ENCODE data around the gene ZSWIM5.

ZSWIM5 gene

GRCh38 chr1:45001011-45001481 lies 205.4 kb downstream of the ZSWIM5 start:
- ChIA-PET POLR2A (no interaction called here), CTCF (interaction anchor here (1.4 kb wide), 1 partner anchor 13 kb away, joined by 5 read pairs; no protein-coding TSS in a partner anchor)
- no peak for DNase-seq (ENCODE audit: low read depth, low spot score)
- no peak overlapping the region for H3K4me3 ChIP-seq (ENCODE audit: low read depth, low read length)
- TF ChIP-seq, protein P1, sequence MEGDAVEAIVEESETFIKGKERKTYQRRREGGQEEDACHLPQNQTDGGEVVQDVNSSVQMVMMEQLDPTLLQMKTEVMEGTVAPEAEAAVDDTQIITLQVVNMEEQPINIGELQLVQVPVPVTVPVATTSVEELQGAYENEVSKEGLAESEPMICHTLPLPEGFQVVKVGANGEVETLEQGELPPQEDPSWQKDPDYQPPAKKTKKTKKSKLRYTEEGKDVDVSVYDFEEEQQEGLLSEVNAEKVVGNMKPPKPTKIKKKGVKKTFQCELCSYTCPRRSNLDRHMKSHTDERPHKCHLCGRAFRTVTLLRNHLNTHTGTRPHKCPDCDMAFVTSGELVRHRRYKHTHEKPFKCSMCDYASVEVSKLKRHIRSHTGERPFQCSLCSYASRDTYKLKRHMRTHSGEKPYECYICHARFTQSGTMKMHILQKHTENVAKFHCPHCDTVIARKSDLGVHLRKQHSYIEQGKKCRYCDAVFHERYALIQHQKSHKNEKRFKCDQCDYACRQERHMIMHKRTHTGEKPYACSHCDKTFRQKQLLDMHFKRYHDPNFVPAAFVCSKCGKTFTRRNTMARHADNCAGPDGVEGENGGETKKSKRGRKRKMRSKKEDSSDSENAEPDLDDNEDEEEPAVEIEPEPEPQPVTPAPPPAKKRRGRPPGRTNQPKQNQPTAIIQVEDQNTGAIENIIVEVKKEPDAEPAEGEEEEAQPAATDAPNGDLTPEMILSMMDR (IDR thresholded peaks at IDR 0.05; ENCODE audit: insufficient read depth, low read length, missing control alignments) = no peak

GRCh38 chr1:44999232-44999631 lies 207.2 kb downstream of the ZSWIM5 start:
- DNase-seq (ENCODE audit: low read depth, low spot score) = no peak
- no peak overlapping the region for H3K4me3 ChIP-seq (ENCODE audit: low read depth, low read length)
- TF ChIP-seq, protein P1 (IDR thresholded peaks at IDR 0.05; ENCODE audit: insufficient read depth, low read length, missing control alignments) = no peak
- CTCF ChIA-PET = interaction anchor here (0.9 to 1.5 kb wide), 2 partner anchors 15 to 161 kb away, joined by 3 to 4 read pairs; no protein-coding TSS in a partner anchor
- POLR2A ChIA-PET = no interaction called here

GRCh38 chr1:44995467-44996238 lies 210.8 kb downstream of the ZSWIM5 start:
- no peak for DNase-seq (ENCODE audit: low read depth, low spot score)
- TF ChIP-seq, protein P1 (IDR thresholded peaks at IDR 0.05; ENCODE audit: insufficient read depth, low read length, missing control alignments) = no peak
- ChIA-PET POLR2A (no interaction called here), CTCF (interaction anchor here (1.7 kb wide), 1 partner anchor 17 kb away, joined by 8 read pairs; the partner anchor contains the start of gene UROD)
- H3K4me3 ChIP-seq (ENCODE audit: low read depth, low read length) = no peak overlapping the region

DNA sequence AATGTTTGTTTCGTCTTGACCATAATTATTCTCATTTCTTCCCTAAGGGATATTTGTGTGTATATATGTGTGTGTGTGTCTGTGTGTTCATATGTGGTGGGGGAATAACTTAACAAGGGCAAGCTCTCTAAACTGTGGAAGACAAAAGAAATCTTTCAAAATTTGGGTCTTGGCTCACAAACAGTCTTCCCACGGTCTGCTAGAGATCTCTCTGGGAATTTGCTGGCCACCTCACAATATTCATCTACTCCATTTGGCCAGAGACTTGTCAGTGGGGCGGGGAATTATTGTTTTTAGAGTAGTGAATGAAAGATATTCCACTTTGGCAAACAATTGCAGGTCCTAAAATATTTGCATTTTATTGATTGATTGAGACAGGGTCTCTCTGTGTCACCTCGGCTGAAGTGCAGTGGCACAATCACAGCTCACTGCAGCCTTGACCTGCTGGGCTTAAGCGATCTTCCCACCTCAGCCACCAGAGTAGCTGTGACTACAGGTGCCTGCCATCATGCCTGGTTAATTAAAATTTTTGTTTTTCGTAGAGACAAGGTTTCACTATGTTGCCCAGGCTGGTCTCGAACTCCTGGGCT lies 212.0 kb downstream of the ZSWIM5 start:
- no peak for DNase-seq (ENCODE audit: low read depth, low spot score)
- POLR2A ChIA-PET = no interaction called here
- CTCF ChIA-PET = interaction anchor here (1.7 kb wide), 1 partner anchor 19 kb away, joined by 8 read pairs; the partner anchor contains the start of gene UROD
- no peak overlapping the region for H3K4me3 ChIP-seq (ENCODE audit: low read depth, low read length)
- TF ChIP-seq, protein P1 (IDR thresholded peaks at IDR 0.05; ENCODE audit: insufficient read depth, low read length, missing control alignments) = no peak

GRCh38 chr1:44988531-44989156 lies 217.8 kb downstream of the ZSWIM5 start:
- H3K4me3 ChIP-seq (ENCODE audit: low read depth, low read length) = no peak overlapping the region
- TF ChIP-seq, protein P1 (IDR thresholded peaks at IDR 0.05; ENCODE audit: insufficient read depth, low read length, missing control alignments) = no peak
- CTCF ChIA-PET = no interaction called here
- POLR2A ChIA-PET = interaction anchor here (0.7 to 1.1 kb wide), 2 partner anchors 30 to 533 kb away, joined by 3 to 7 read pairs; partner anchors contain the start of gene PRDX1
- no peak for DNase-seq (ENCODE audit: low read depth, low spot score)
